ENCODE measurements around the gene ZRSR2. TPM values are rescaled to one million over a fixed set of nuclear protein-coding genes. Genes with fewer than 3 reads are reported as not detected.

Gene ZRSR2, protein sequence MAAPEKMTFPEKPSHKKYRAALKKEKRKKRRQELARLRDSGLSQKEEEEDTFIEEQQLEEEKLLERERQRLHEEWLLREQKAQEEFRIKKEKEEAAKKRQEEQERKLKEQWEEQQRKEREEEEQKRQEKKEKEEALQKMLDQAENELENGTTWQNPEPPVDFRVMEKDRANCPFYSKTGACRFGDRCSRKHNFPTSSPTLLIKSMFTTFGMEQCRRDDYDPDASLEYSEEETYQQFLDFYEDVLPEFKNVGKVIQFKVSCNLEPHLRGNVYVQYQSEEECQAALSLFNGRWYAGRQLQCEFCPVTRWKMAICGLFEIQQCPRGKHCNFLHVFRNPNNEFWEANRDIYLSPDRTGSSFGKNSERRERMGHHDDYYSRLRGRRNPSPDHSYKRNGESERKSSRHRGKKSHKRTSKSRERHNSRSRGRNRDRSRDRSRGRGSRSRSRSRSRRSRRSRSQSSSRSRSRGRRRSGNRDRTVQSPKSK
- total RNA-seq (2021) (16.1 and 18.1 TPM in 2 replicates), Bru-seq, nascent RNA (percentile 73 among the genes with signal in this experiment), BruChase-seq, experiment 1, labeled RNA remaining after a 2-hour chase (percentile 76 among the genes with signal in this experiment), BruChase-seq, experiment 2, labeled RNA remaining after a 6-hour chase (percentile 79 among the genes with signal in this experiment)
- long read RNA-seq, transcript ZRSR2-201 (11 exons, 1,491 nt) = major isoform, 19 of 36 reads
- long read RNA-seq, partial matches to known transcripts = 2 of 36 reads
- long read RNA-seq, other reads (novel, unspliced or antisense) = 15 of 36 reads

- BruUV-seq (replicated peaks) = TSS peak; percentile 90
- H3K9me3 ChIP-seq (ENCODE audit: low read depth, low read length, poor library complexity, severe bottlenecking) = no peaks in the 10 kb centered on the region
- peaks cover 7% of the 10 kb centered on the region for H3K4me1 ChIP-seq (ENCODE audit: insufficient read depth, low read length, poor library complexity, severe bottlenecking)
- no peaks in the 10 kb centered on the region for H3K36me3 ChIP-seq (ENCODE audit: insufficient read depth, low read length, poor library complexity, severe bottlenecking)
- ChIA-PET CTCF (no interaction called here), POLR2A (ENCODE audit: low non-redundant PET) (interaction anchor here (0.6 kb wide), 1 partner anchor 420 kb away, joined by 4 read pairs; no protein-coding TSS in a partner anchor)
- no peak for TF ChIP-seq EZH2 (IDR thresholded peaks at IDR 0.05; ENCODE audit: borderline replicate concordance, low read depth, low read length, poor library complexity, severe bottlenecking)
- no peak for TF ChIP-seq CTCF (conservative IDR thresholded peaks at IDR 0.05; ENCODE audit: low read depth, low read length)
- H3K27me3 ChIP-seq (replicated peaks; ENCODE audit: insufficient read depth, low read depth, low read length, poor library complexity) = no peaks in the 10 kb centered on the region
- H3K27ac ChIP-seq (ENCODE audit: low read depth, low read length, poor library complexity, severe bottlenecking) = peak within 1 kb of the TSS; percentile 51
- peak within 1 kb of the TSS; percentile 87 for H3K4me3 ChIP-seq (ENCODE audit: low read depth, low read length, poor library complexity, severe bottlenecking)
- DNase-seq (ENCODE audit: low spot score) = peak; percentile 93
- intact Hi-C loops (cut with micrococcal nuclease; ENCODE audit: unreplicated experiment) = no loop called here
These were observed at the start of gene ZRSR2 for GRCh38 chrX:15789979-15790768. TSS of gene ZRSR2 (plus strand) at chrX:15790484. CDS start at chrX:15790496, 12 bp downstream.

- CTCF ChIA-PET = no interaction called here
These were observed 46.0 kb upstream of the ZRSR2 start for GRCh38 chrX:15744181-15744867.

More at GRCh38 chrX:15744181-15744867, 46.0 kb upstream of the ZRSR2 start:
- POLR2A ChIA-PET (ENCODE audit: low non-redundant PET) = no interaction called here
- Histone ChIP-seq H3K27me3 (replicated peaks; ENCODE audit: insufficient read depth, low read depth, low read length, poor library complexity) (no peaks in the 10 kb centered on the region), H3K27ac (ENCODE audit: low read depth, low read length, poor library complexity, severe bottlenecking) (no peak overlapping the region), H3K36me3 (ENCODE audit: insufficient read depth, low read length, poor library complexity, severe bottlenecking) (no peaks in the 10 kb centered on the region), H3K9me3 (ENCODE audit: low read depth, low read length, poor library complexity, severe bottlenecking) (no peaks in the 10 kb centered on the region), H3K4me3 (ENCODE audit: low read depth, low read length, poor library complexity, severe bottlenecking) (no peak overlapping the region), H3K4me1 (ENCODE audit: insufficient read depth, low read length, poor library complexity, severe bottlenecking) (no peaks in the 10 kb centered on the region)
- no peak for TF ChIP-seq CTCF (conservative IDR thresholded peaks at IDR 0.05; ENCODE audit: low read depth, low read length)
- no peak for TF ChIP-seq EZH2 (IDR thresholded peaks at IDR 0.05; ENCODE audit: borderline replicate concordance, low read depth, low read length, poor library complexity, severe bottlenecking)
- no peak for DNase-seq (ENCODE audit: low spot score)
- BruUV-seq (replicated peaks) = no TSS peak
- intact Hi-C loops (cut with micrococcal nuclease; ENCODE audit: unreplicated experiment) = no loop called here

Measured in A673 (cell line).